ENCODE measurements around the gene EHD3.
"Not testable (repeated sequence)": the region's sequence is repeated elsewhere in the genome, so short reads cannot be mapped to it uniquely, and the experiment has no call there.

The EHD3 gene

GRCh38 chr2:31282634-31283033, 48.7 kb downstream of the EHD3 start:
- TF ChIP-seq POLR2A (IDR thresholded peaks at IDR 0.05; ENCODE audit: low read depth, low read length) = no peak
- TF ChIP-seq TAF1 (IDR thresholded peaks at IDR 0.05; ENCODE audit: borderline replicate concordance, low read depth, low read length) = no peak
- TF ChIP-seq POLR2AphosphoS5 (IDR thresholded peaks at IDR 0.05; ENCODE audit: low read depth, low read length) = no peak
- DNase-seq (ENCODE audit: insufficient read length) = no peak
- no peak for FAIRE-seq

DNA sequence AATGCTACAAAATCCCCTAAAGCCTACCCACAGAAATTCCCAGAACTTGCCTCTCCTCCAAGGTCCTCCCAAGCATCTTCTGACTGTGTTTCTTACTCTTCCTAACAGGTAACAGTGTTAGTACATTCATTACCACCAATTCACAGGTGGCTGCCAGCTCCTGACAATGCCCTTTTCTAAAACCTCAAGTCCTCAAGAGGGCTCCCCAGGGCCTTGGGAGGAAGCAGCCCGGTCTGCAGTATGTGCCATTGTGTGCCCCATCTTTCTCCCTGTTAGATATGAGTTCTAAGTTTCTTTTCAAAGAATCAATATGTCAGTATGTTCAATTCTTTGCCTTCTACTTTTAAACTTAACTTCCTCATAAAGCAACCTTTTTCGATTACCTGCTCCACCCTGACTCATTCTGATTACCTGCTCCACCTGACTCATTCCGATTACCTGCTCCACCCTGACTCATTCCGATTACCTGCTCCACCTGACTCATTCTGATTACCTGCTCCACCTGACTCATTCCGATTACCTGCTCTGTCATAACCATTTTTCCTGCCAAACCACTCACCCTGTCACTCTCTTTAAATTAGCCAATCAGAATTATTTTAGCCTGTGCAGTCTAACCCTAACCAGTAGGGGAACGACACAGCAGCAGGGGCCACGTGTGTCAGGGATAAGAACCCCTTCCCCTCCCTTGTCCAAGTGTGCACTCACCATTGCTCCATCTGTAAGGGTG, 49.4 kb downstream of the EHD3 start:
- FAIRE-seq; DNase-seq (ENCODE audit: insufficient read length): not testable (repeated sequence)

GRCh38 chr2:31284107-31284506, 50.2 kb downstream of the EHD3 start:
- no peak for TF ChIP-seq POLR2AphosphoS5 (IDR thresholded peaks at IDR 0.05; ENCODE audit: low read depth, low read length)
- no peak for TF ChIP-seq POLR2A (IDR thresholded peaks at IDR 0.05; ENCODE audit: low read depth, low read length)
- no peak for TF ChIP-seq TAF1 (IDR thresholded peaks at IDR 0.05; ENCODE audit: borderline replicate concordance, low read depth, low read length)
- no peak for DNase-seq (ENCODE audit: insufficient read length)
- FAIRE-seq = no peak

- FAIRE-seq (no peak), DNase-seq (ENCODE audit: insufficient read length) (no peak)
- no peak for TF ChIP-seq POLR2A (IDR thresholded peaks at IDR 0.05; ENCODE audit: low read depth, low read length)
Observed at GRCh38 chr2:31286230-31286629, 52.3 kb downstream of the EHD3 start.

- FAIRE-seq (no peak), DNase-seq (ENCODE audit: insufficient read length) (no peak)
- TF ChIP-seq POLR2A (IDR thresholded peaks at IDR 0.05; ENCODE audit: low read depth, low read length) (no peak), TAF1 (IDR thresholded peaks at IDR 0.05; ENCODE audit: borderline replicate concordance, low read depth, low read length) (no peak), POLR2AphosphoS5 (IDR thresholded peaks at IDR 0.05; ENCODE audit: low read depth, low read length) (no peak)
Observed at GRCh38 chr2:31286961-31287550, 53.1 kb downstream of the EHD3 start.

GRCh38 chr2:31287654-31288053, 53.7 kb downstream of the EHD3 start:
- no peak for TF ChIP-seq POLR2A (IDR thresholded peaks at IDR 0.05; ENCODE audit: low read depth, low read length)
- TF ChIP-seq POLR2AphosphoS5 (IDR thresholded peaks at IDR 0.05; ENCODE audit: low read depth, low read length) = no peak
- no peak for TF ChIP-seq TAF1 (IDR thresholded peaks at IDR 0.05; ENCODE audit: borderline replicate concordance, low read depth, low read length)
- no peak for DNase-seq (ENCODE audit: insufficient read length)
- FAIRE-seq = no peak

- no peak for DNase-seq (ENCODE audit: insufficient read length)
- TF ChIP-seq TAF1 (IDR thresholded peaks at IDR 0.05; ENCODE audit: borderline replicate concordance, low read depth, low read length) (no peak), POLR2A (IDR thresholded peaks at IDR 0.05; ENCODE audit: low read depth, low read length) (no peak), POLR2AphosphoS5 (IDR thresholded peaks at IDR 0.05; ENCODE audit: low read depth, low read length) (no peak)
Observed at GRCh38 chr2:31294196-31294595, 60.2 kb downstream of the EHD3 start.

DNA sequence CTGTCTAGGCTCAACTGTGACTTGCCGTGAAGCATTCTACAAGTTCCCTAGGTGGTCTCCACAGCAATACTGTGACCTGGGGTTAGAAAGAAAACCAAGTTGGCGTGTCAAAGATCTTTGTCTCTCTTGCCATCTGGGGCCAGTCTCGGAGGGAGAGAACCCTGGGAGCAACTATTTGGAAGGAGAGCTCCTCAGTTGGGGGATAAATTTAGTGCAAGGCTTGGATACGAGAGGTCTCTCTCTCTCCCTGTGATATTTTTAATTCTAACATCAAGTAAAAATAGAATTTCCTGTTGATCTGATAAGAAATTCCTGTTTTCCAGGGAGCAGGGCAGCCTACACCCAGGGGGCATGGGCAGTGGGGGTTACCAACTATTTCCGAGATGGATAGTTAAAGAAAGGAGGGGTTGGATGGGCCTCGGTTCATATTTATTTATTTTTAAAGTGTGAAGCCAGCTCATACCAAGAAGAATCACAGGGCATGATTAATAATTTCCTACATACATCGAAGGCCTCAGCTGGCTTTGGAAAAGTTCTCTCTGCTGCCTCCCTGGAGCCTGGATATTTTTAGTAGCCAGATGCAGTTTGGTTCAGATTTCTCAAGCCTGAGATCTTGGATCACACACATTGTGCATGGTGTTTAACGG, 62.8 kb downstream of the EHD3 start:
- no peak for DNase-seq (ENCODE audit: insufficient read length)
- TF ChIP-seq POLR2AphosphoS5 (IDR thresholded peaks at IDR 0.05; ENCODE audit: low read depth, low read length) (no peak), TAF1 (IDR thresholded peaks at IDR 0.05; ENCODE audit: borderline replicate concordance, low read depth, low read length) (no peak), POLR2A (IDR thresholded peaks at IDR 0.05; ENCODE audit: low read depth, low read length) (no peak)
- FAIRE-seq = no peak

More at GRCh38 chr2:31294196-31294595, 60.2 kb downstream of the EHD3 start:
- no peak for FAIRE-seq

DNA sequence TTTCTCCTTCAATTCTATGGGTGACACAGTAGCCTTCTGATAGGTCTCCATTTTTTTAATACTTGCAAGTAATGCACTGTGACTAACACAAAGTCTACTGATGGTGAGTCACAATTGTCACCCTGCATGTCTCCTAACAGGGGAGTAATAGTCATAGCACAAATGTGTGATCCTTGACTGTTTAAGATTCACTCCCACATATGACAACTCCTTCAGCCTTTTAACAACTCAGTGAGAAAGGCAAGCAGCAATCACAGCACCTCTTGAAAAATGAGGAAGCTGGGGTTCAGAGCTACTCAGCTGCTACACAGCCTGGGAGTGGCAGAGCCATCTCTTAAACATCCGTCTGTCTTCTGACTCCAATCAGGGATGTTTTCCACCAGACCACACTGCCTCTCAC, 63.8 kb downstream of the EHD3 start:
- TF ChIP-seq POLR2AphosphoS5 (IDR thresholded peaks at IDR 0.05; ENCODE audit: low read depth, low read length) (no peak), TAF1 (IDR thresholded peaks at IDR 0.05; ENCODE audit: borderline replicate concordance, low read depth, low read length) (no peak), POLR2A (IDR thresholded peaks at IDR 0.05; ENCODE audit: low read depth, low read length) (no peak)
- DNase-seq (ENCODE audit: insufficient read length) (no peak), FAIRE-seq (no peak)

DNA sequence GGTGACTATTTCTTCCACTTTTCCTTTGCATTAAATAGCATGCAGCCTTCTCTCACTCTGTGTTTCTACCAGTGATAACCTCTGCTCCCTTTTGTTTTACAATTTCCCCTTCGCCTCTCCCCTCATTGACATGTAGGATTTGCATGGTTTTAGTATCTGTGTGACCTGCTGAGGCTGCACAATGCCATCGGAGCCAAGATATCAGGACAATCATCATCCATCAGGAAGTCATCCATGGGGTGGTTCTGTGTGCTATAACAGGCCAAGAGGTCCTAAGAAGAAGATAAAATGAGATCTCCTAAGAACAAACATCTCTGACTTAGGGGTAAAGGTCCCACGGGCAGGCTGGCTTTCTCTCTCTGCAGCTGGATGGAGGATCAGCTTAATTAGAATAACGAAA, 65.6 kb downstream of the EHD3 start:
- no peak for TF ChIP-seq TAF1 (IDR thresholded peaks at IDR 0.05; ENCODE audit: borderline replicate concordance, low read depth, low read length)
- no peak for TF ChIP-seq POLR2AphosphoS5 (IDR thresholded peaks at IDR 0.05; ENCODE audit: low read depth, low read length)
- TF ChIP-seq POLR2A (IDR thresholded peaks at IDR 0.05; ENCODE audit: low read depth, low read length) = no peak
- FAIRE-seq = peak; percentile 9

DNA sequence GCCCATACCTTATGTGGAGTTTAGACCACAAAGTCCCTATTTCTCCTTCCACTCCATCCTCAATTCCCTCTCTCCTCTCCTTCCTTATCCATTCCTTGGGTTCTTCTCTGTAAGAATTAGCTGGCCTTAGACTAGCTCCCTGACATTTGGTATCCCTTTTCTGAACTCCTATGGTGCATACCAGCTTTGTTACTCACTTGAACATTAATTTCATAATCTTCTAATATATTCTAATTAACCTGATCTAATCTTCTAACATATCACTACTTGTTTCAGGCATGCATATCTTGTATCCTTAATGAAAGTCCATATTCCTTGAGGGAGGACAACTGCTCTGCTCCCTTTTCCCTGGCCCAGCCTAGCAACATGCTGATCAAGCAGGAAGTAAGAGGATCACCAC, 66.4 kb downstream of the EHD3 start:
- DNase-seq (ENCODE audit: insufficient read length) = no peak
- no peak for FAIRE-seq
- TF ChIP-seq POLR2AphosphoS5 (IDR thresholded peaks at IDR 0.05; ENCODE audit: low read depth, low read length) = no peak
- TF ChIP-seq POLR2A (IDR thresholded peaks at IDR 0.05; ENCODE audit: low read depth, low read length) = no peak
- no peak for TF ChIP-seq TAF1 (IDR thresholded peaks at IDR 0.05; ENCODE audit: borderline replicate concordance, low read depth, low read length)

More for the DNA sequence above, 65.6 kb downstream of the EHD3 start:
- no peak for DNase-seq (ENCODE audit: insufficient read length)

GRCh38 chr2:31302940-31303563, 69.1 kb downstream of the EHD3 start:
- DNase-seq (ENCODE audit: insufficient read length) = no peak
- TF ChIP-seq TAF1 (IDR thresholded peaks at IDR 0.05; ENCODE audit: borderline replicate concordance, low read depth, low read length) (no peak), POLR2AphosphoS5 (IDR thresholded peaks at IDR 0.05; ENCODE audit: low read depth, low read length) (no peak), POLR2A (IDR thresholded peaks at IDR 0.05; ENCODE audit: low read depth, low read length) (no peak)
- no peak for FAIRE-seq
